ENCODE results near the gene LILRB2. TPM values are rescaled to one million over a fixed set of nuclear protein-coding genes. Genes with fewer than 3 reads are reported as not detected.

LILRB2 gene
- total RNA-seq, 1 experiment from 2014 or later, result not detected

GRCh38 chr19:54317965-54318240, 37.0 kb upstream of the LILRB2 start:
- H3K4me1 Mint-ChIP-seq, result no peaks in the 10 kb centered on the region
- Histone ChIP-seq H3K27me3 (ENCODE audit: insufficient read depth, low read length) (no peaks in the 10 kb centered on the region), H2BK12ac (ENCODE audit: insufficient read length, low read depth, low read length) (no peak overlapping the region), H3K14ac (ENCODE audit: insufficient read depth, low read length) (no peak overlapping the region), H2BK120ac (ENCODE audit: low read depth, low read length, poor library complexity, severe bottlenecking) (no peak overlapping the region), H3K27ac (ENCODE audit: insufficient read length, low read depth, low read length) (no peak overlapping the region), H3K4ac (ENCODE audit: low read depth, low read length) (no peak overlapping the region), H2BK20ac (ENCODE audit: low read depth, low read length, poor library complexity, severe bottlenecking) (no peak overlapping the region), H4K8ac (replicated peaks; ENCODE audit: insufficient read length, low read depth, low read length) (no peak overlapping the region), H3K23me2 (ENCODE audit: insufficient read length, low read depth, low read length, poor library complexity, severe bottlenecking) (no peaks in the 10 kb centered on the region), H3K23ac (ENCODE audit: insufficient read length, low read depth, low read length) (no peak overlapping the region), H3K4me1 (ENCODE audit: insufficient read depth, low read length) (no peaks in the 10 kb centered on the region), H2AFZ (ENCODE audit: low read length) (no peak overlapping the region), H3K4me2 (ENCODE audit: insufficient read depth, insufficient read length, low read length) (no peak overlapping the region), H3K79me2 (ENCODE audit: insufficient read depth, low read length) (no peaks in the 10 kb centered on the region), H3K56ac (ENCODE audit: insufficient read length, low read depth, low read length) (no peak overlapping the region), H2BK15ac (ENCODE audit: low read depth, low read length) (no peak overlapping the region), H2BK5ac (ENCODE audit: insufficient read length, low read length) (no peak overlapping the region), H3K79me1 (ENCODE audit: insufficient read depth, low read depth, low read length, poor library complexity, severe bottlenecking) (no peaks in the 10 kb centered on the region), H3T11ph (ENCODE audit: low read length) (no peak overlapping the region), H4K5ac (ENCODE audit: insufficient read length, low read depth, low read length) (no peak overlapping the region), H2AK5ac (ENCODE audit: insufficient read length, low read length) (no peak overlapping the region), H3K9me3 (ENCODE audit: control insufficient read depth, low read depth, low read length) (peaks cover 4% of the 10 kb centered on the region), H3K9ac (ENCODE audit: extremely low read depth, insufficient read length, low read length) (no peak overlapping the region), H4K91ac (ENCODE audit: insufficient read length, low read depth, low read length) (no peak overlapping the region), H3K18ac (ENCODE audit: insufficient read length, low read depth, low read length) (no peak overlapping the region), H4K20me1 (ENCODE audit: control insufficient read depth, insufficient read depth, insufficient read length) (no peaks in the 10 kb centered on the region)
- no peak overlapping the region for H3K27ac Mint-ChIP-seq
- H3K27me3 Mint-ChIP-seq (ENCODE audit: low read depth), result peaks cover 33% of the 10 kb centered on the region
- no peak overlapping the region for H3K4me3 Mint-ChIP-seq
- peaks cover 36 to 79% of the 10 kb centered on the region in 2 experiments for H3K9me3 Mint-ChIP-seq
- TF ChIP-seq, protein P1, sequence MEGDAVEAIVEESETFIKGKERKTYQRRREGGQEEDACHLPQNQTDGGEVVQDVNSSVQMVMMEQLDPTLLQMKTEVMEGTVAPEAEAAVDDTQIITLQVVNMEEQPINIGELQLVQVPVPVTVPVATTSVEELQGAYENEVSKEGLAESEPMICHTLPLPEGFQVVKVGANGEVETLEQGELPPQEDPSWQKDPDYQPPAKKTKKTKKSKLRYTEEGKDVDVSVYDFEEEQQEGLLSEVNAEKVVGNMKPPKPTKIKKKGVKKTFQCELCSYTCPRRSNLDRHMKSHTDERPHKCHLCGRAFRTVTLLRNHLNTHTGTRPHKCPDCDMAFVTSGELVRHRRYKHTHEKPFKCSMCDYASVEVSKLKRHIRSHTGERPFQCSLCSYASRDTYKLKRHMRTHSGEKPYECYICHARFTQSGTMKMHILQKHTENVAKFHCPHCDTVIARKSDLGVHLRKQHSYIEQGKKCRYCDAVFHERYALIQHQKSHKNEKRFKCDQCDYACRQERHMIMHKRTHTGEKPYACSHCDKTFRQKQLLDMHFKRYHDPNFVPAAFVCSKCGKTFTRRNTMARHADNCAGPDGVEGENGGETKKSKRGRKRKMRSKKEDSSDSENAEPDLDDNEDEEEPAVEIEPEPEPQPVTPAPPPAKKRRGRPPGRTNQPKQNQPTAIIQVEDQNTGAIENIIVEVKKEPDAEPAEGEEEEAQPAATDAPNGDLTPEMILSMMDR (conservative IDR thresholded peaks at IDR 0.05), result no peak
- WGBS (ENCODE audit: extremely low coverage, insufficient read length, low lambda C conversion rate), result no CpG with 5 or more reads among the region's 9 CpGs
- DNase-seq, result no peak
- H3K36me3 Mint-ChIP-seq (ENCODE audit: insufficient read depth in 1 of 3, low read depth in 3 of 3), result peaks cover 8 to 20% (median 16%) of the 10 kb centered on the region in 3 experiments
